Esophagus squamous epithelium (tissue), 4 donors: ENCODE results near the gene HAVCR1.

Experiments used
- POLR2A ChIP-seq, 4 donors: fragments of 450-650 bp; IDR thresholded peaks; one replicate each; pipeline ENCODE4 v1.6.1; 2017; ENCODE audit warnings: antibody characterized with exemption in 4 of 4, mild to moderate bottlenecking in 4 of 4, moderate library complexity in 3 of 4
- TF ChIP-seq, protein P1 (sequence below), 6 experiments: fragments of 450-650 bp in 4 of 6; fragments of 200-600 bp in 2 of 6; sonication (generic) in 2 of 6; IDR thresholded peaks; one replicate each; pipeline ENCODE4 v1.5.1; 2016 to 2019; ENCODE audit warnings: antibody characterized with exemption in 6 of 6, mild to moderate bottlenecking in 4 of 6, moderate library complexity in 4 of 6

GRCh38 chr5:157080286-157080685 is 21.4 kb upstream of the HAVCR1 start:
- TF ChIP-seq, protein P1, sequence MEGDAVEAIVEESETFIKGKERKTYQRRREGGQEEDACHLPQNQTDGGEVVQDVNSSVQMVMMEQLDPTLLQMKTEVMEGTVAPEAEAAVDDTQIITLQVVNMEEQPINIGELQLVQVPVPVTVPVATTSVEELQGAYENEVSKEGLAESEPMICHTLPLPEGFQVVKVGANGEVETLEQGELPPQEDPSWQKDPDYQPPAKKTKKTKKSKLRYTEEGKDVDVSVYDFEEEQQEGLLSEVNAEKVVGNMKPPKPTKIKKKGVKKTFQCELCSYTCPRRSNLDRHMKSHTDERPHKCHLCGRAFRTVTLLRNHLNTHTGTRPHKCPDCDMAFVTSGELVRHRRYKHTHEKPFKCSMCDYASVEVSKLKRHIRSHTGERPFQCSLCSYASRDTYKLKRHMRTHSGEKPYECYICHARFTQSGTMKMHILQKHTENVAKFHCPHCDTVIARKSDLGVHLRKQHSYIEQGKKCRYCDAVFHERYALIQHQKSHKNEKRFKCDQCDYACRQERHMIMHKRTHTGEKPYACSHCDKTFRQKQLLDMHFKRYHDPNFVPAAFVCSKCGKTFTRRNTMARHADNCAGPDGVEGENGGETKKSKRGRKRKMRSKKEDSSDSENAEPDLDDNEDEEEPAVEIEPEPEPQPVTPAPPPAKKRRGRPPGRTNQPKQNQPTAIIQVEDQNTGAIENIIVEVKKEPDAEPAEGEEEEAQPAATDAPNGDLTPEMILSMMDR (IDR thresholded peaks at IDR 0.05): no peak
- TF ChIP-seq POLR2A (IDR thresholded peaks at IDR 0.05): no peak
